Sigmoid colon (tissue), 7 donors: ENCODE results near the gene SLC5A8. TPM values are rescaled to one million over a fixed set of nuclear protein-coding genes. Genes with fewer than 3 reads are reported as not detected.

Experiments
- DNase-seq: peaks from one replicate; pipeline ENCODE4 v3.0.0-alpha.2; 2019
- H3K27ac ChIP-seq, 4 donors: fragments of 200-600 bp; sonication (generic); one replicate each; pipeline ENCODE4 v1.5.1; 2016 to 2019; ENCODE audit warnings: mild to moderate bottlenecking in 1 of 4
- H3K27me3 ChIP-seq, 3 donors: fragments of 200-600 bp; sonication (generic); one replicate each; pipeline ENCODE4 v1.5.1; 2019; ENCODE audit warnings: mild to moderate bottlenecking in 1 of 3
- H3K36me3 ChIP-seq, 4 donors: fragments of 200-600 bp; sonication (generic); one replicate each; pipeline ENCODE4 v1.5.1; 2016 to 2019
- H3K4me1 ChIP-seq, 4 donors: fragments of 200-600 bp; sonication (generic); one replicate each; pipeline ENCODE4 v1.5.1; 2017 to 2019
- H3K4me3 ChIP-seq, 4 donors: fragments of 200-600 bp; sonication (generic); one replicate each; pipeline ENCODE4 v1.5.1; 2017 to 2019; ENCODE audit warnings: mild to moderate bottlenecking in 2 of 4, moderate library complexity in 1 of 4
- H3K9me3 ChIP-seq, 4 donors: fragments of 200-600 bp in 3 of 4; sonication (generic) in 3 of 4; one replicate each; pipeline versions ENCODE4 v1.5.1 to v1.6.1; 2013 to 2019
- EP300 ChIP-seq, 4 donors: sonication (generic); formaldehyde crosslinking; IDR thresholded peaks; one replicate each; pipeline ENCODE4 v1.6.1; 2017; ENCODE audit warnings: antibody characterized with exemption in 4 of 4
- POLR2A ChIP-seq, 2 donors: fragments of 450-650 bp; IDR thresholded peaks; one replicate each; pipeline ENCODE4 v1.6.1; 2016; ENCODE audit warnings: antibody characterized with exemption in 2 of 2, mild to moderate bottlenecking in 2 of 2, moderate library complexity in 2 of 2
- POLR2AphosphoS5 ChIP-seq, 4 donors: sonication (generic); formaldehyde crosslinking; IDR thresholded peaks; one replicate each; pipeline ENCODE4 v1.6.1; 2017; ENCODE audit warnings: antibody characterized with exemption in 4 of 4
- WGBS, 2 donors: extraction: QIAGEN DNeasy Blood & Tissue Kit; methylation state at CpG; one replicate each; pipeline ENCODE4 v1.1.7; 2013; 5-methylcytosine and 5-hydroxymethylcytosine counted together
- intact Hi-C: fragments of 100-400 bp; cut with DNase I; formaldehyde crosslinking; loops from one replicate; pipeline ENCODE4 v1.15.1; 2023
- polyA plus RNA-seq, 3 donors: library from polyadenylated mRNA; stranded (reverse); fragments of 200-250 nt; gene quantifications; one replicate each; pipeline ENCODE4 v1.2.3, GENCODE V29; 2013
- total RNA-seq, 4 donors: library from RNA; depleted of rRNA; stranded (reverse); fragments of >200 nt; gene quantifications; one replicate each; pipeline ENCODE4 v1.1.0, GENCODE V29; 2016
- TF ChIP-seq, protein P1 (sequence below), 4 experiments: fragments of 450-650 bp in 3 of 4; fragments of 200-600 bp in 1 of 4; IDR thresholded peaks; one replicate each; pipeline ENCODE4 v1.5.1; 2016 to 2019; ENCODE audit warnings: antibody characterized with exemption in 4 of 4, mild to moderate bottlenecking in 3 of 4, moderate library complexity in 2 of 4
- donor health status: healthy with polysubstance abuse.
- donor health status: Bipolar disorder and iron deficiency.
- donor health status: healthy.

SLC5A8 gene
- total and polyA plus RNA-seq, 7 donors: 0.22 TPM; not detected in 6

- no peak overlapping the region for H3K27ac ChIP-seq
- H3K27me3 ChIP-seq: no peaks in the 10 kb centered on the region
- no peaks in the 10 kb centered on the region for H3K4me1 ChIP-seq
- H3K9me3 ChIP-seq: no peaks in the 10 kb centered on the region
- no peak for TF ChIP-seq EP300 (IDR thresholded peaks at IDR 0.05)
- TF ChIP-seq POLR2AphosphoS5 (IDR thresholded peaks at IDR 0.05): no peak
- TF ChIP-seq, protein P1, sequence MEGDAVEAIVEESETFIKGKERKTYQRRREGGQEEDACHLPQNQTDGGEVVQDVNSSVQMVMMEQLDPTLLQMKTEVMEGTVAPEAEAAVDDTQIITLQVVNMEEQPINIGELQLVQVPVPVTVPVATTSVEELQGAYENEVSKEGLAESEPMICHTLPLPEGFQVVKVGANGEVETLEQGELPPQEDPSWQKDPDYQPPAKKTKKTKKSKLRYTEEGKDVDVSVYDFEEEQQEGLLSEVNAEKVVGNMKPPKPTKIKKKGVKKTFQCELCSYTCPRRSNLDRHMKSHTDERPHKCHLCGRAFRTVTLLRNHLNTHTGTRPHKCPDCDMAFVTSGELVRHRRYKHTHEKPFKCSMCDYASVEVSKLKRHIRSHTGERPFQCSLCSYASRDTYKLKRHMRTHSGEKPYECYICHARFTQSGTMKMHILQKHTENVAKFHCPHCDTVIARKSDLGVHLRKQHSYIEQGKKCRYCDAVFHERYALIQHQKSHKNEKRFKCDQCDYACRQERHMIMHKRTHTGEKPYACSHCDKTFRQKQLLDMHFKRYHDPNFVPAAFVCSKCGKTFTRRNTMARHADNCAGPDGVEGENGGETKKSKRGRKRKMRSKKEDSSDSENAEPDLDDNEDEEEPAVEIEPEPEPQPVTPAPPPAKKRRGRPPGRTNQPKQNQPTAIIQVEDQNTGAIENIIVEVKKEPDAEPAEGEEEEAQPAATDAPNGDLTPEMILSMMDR (IDR thresholded peaks at IDR 0.05): no peak
- no peak for TF ChIP-seq POLR2A (IDR thresholded peaks at IDR 0.05)
- intact Hi-C loops: no loop called here
- H3K4me3 ChIP-seq: no peak overlapping the region
- 49 to 64% methylated on average over 5 of the region's 5 CpGs for WGBS, 2 donors
- no peak for DNase-seq
- H3K36me3 ChIP-seq: no peaks in the 10 kb centered on the region
Observed at GRCh38 chr12:101230547-101230946, 20.5 kb upstream of the SLC5A8 start.

DNA sequence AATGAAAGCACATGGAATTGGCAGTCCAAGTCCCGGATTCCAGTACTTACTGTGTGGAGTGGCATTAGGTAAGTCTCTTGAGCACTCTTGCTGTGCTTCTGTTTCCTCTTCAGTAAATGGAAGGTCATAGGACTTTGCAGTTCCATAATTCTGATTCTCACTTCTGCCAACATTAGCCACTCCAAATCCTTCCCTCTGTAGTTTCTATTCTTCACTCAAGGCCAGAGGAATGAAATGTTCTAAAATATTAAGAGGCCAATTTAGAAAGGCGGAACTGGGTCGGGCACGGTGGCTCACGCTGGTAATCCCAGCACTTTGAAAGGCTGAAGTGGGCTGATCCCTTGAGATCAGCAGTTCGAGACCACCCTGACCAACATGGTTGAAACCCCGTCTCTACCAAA, 19.8 kb upstream of the SLC5A8 start:
- Histone ChIP-seq H3K4me3 (no peak overlapping the region), H3K4me1 (no peaks in the 10 kb centered on the region), H3K36me3 (no peaks in the 10 kb centered on the region), H3K27me3 (no peaks in the 10 kb centered on the region), H3K27ac (no peak overlapping the region), H3K9me3 (no peaks in the 10 kb centered on the region)
- WGBS, 2 donors: 82 to 84% methylated on average over 7 of the region's 7 CpGs
- DNase-seq: no peak
- intact Hi-C loops: no loop called here
- TF ChIP-seq POLR2A (IDR thresholded peaks at IDR 0.05) (no peak), EP300 (IDR thresholded peaks at IDR 0.05) (no peak), POLR2AphosphoS5 (IDR thresholded peaks at IDR 0.05) (no peak)
- TF ChIP-seq, protein P1 (IDR thresholded peaks at IDR 0.05): no peak

DNA sequence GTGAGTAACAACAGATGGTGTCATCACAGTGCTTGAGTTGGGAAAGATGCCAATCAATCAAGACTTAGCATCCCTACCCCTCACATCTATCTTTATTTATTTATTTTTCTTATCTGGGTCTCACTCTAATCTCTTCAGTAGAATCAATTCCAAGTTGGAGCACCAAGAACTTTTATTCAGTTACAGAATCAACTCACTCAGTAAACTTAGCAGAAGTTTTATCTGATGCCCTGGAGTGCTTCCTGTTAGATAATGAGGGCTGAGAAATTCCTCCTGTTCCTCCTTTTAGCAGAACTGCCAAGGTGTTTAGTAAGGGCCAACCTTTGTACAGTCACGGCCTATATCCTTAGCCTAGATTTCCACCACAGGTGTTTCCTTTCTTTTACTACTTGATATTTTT, 11.3 kb upstream of the SLC5A8 start:
- no peaks in the 10 kb centered on the region for H3K27me3 ChIP-seq
- no peak overlapping the region for H3K27ac ChIP-seq
- no peaks in the 10 kb centered on the region for H3K4me1 ChIP-seq
- no peaks in the 10 kb centered on the region for H3K9me3 ChIP-seq
- no peak overlapping the region for H3K4me3 ChIP-seq
- H3K36me3 ChIP-seq: no peaks in the 10 kb centered on the region
- intact Hi-C loops: no loop called here
- DNase-seq: no peak
- WGBS, 2 donors: 25 to 35% methylated on average over 1 of the region's 1 CpG
- TF ChIP-seq, protein P1 (IDR thresholded peaks at IDR 0.05): no peak
- TF ChIP-seq EP300 (IDR thresholded peaks at IDR 0.05) (no peak), POLR2A (IDR thresholded peaks at IDR 0.05) (no peak), POLR2AphosphoS5 (IDR thresholded peaks at IDR 0.05) (no peak)

- no peak for TF ChIP-seq POLR2A (IDR thresholded peaks at IDR 0.05)
- no peak for TF ChIP-seq EP300 (IDR thresholded peaks at IDR 0.05)
- TF ChIP-seq POLR2AphosphoS5 (IDR thresholded peaks at IDR 0.05): no peak
- TF ChIP-seq, protein P1 (IDR thresholded peaks at IDR 0.05): no peak
- 95 to 99% methylated on average over 2 of the region's 2 CpGs for WGBS, 2 donors
- Histone ChIP-seq H3K4me1 (no peaks in the 10 kb centered on the region), H3K36me3 (no peaks in the 10 kb centered on the region), H3K27me3 (no peaks in the 10 kb centered on the region), H3K9me3 (no peaks in the 10 kb centered on the region), H3K27ac (no peak overlapping the region), H3K4me3 (no peak overlapping the region)
- DNase-seq: no peak
- intact Hi-C loops: no loop called here
Observed at GRCh38 chr12:101216810-101217209, 6.8 kb upstream of the SLC5A8 start.

DNA sequence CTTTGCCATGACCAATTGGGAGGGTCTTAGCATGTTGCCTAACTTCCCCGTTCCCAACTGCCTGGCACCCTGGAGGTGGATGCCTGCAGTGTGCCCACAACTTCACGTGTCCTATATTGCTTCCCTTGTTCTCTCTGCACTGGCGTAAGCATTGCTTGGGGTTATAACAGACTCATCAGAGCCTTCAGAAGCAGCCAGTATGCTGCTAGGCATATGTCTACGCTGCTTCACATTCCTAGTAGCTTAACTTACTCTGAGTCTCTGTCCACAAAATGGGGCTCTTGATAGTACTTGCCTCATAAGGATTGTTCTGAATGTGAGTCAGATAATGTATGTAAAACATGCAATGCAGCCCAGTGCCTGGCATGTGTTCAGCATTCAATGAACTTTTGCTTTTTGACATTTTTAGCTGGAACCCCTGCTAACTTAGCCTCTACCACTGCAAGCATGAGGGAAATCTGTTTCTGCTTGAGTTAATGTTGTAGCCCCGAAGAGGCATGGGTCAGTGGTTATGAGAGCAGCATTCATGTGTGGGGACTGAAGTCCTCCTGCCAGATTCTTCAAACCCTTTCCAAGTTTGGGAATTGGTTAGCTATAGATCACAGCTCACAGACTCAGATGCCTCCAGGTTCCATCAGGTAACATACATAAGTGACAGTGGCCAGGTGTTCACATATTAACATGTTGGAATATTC, 2.8 kb downstream of the SLC5A8 start:
- H3K27ac ChIP-seq: no peak overlapping the region
- no peak overlapping the region for H3K4me3 ChIP-seq
- WGBS, 2 donors: 82 to 85% methylated on average over 5 of the region's 5 CpGs
- no peak for DNase-seq
- intact Hi-C loops: no loop called here
- H3K27me3 ChIP-seq: peaks cover 3 to 22% (median 10%) of the 10 kb centered on the region in 3 donors
- peaks cover 0 to 6% (median 0%) of the 10 kb centered on the region in 4 donors for H3K4me1 ChIP-seq
- TF ChIP-seq, protein P1 (IDR thresholded peaks at IDR 0.05): no peak
- TF ChIP-seq POLR2A (IDR thresholded peaks at IDR 0.05): no peak
- no peak for TF ChIP-seq EP300 (IDR thresholded peaks at IDR 0.05)
- TF ChIP-seq POLR2AphosphoS5 (IDR thresholded peaks at IDR 0.05): no peak
- no peaks in the 10 kb centered on the region for H3K9me3 ChIP-seq
- no peaks in the 10 kb centered on the region for H3K36me3 ChIP-seq
